GM12865 (cell line): ENCODE data around the gene ARL16.

Source experiments
- DNase-seq: peaks from one replicate; pipeline ENCODE4 v3.0.0; 2010; ENCODE audit warnings: low read depth
- H3K4me3 ChIP-seq: 2 replicates; pipeline ENCODE4 v1.5.1; 2011; ENCODE audit warnings: mild to moderate bottlenecking, low read depth, low read length, control low read depth
- TF ChIP-seq, protein P1 (sequence below): IDR thresholded peaks from 2 replicates; pipeline ENCODE4 v1.5.1; 2011; ENCODE audit warnings: low read length, control low read depth, low read depth, inconsistent platforms; ENCODE audit not compliant: insufficient read depth; ENCODE audit errors: missing control alignments

Gene ARL16

DNA sequence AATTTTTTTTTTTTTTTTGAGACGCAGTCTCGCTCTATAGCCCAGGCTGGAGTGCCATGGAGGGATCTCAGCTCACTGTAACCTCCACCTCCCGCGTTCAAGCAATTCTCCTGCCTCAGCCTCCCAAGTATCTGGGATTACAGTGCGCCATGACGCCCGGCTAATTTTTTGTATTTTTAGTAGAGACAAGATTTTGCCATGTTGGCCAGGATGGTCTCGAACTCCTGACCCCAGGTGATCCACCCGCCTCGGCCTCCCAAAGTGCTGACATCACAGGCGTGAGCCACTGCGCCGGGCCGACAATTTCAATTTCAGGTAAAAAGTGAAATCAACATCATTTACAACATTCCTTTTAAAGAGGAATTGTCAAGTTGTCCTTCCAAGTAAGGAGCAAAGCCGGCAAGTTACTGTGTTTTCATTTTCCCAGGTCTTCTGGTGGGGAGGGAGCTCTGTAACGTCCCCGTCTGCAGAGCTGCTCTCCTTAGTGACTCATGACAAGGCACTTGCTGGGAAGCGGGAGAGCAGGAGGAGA is 47.6 kb downstream of the ARL16 start:
- peak overlapping the region; percentile 66 for H3K4me3 ChIP-seq
- DNase-seq = peak; percentile 25
- TF ChIP-seq, protein P1, sequence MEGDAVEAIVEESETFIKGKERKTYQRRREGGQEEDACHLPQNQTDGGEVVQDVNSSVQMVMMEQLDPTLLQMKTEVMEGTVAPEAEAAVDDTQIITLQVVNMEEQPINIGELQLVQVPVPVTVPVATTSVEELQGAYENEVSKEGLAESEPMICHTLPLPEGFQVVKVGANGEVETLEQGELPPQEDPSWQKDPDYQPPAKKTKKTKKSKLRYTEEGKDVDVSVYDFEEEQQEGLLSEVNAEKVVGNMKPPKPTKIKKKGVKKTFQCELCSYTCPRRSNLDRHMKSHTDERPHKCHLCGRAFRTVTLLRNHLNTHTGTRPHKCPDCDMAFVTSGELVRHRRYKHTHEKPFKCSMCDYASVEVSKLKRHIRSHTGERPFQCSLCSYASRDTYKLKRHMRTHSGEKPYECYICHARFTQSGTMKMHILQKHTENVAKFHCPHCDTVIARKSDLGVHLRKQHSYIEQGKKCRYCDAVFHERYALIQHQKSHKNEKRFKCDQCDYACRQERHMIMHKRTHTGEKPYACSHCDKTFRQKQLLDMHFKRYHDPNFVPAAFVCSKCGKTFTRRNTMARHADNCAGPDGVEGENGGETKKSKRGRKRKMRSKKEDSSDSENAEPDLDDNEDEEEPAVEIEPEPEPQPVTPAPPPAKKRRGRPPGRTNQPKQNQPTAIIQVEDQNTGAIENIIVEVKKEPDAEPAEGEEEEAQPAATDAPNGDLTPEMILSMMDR = no peak

DNA sequence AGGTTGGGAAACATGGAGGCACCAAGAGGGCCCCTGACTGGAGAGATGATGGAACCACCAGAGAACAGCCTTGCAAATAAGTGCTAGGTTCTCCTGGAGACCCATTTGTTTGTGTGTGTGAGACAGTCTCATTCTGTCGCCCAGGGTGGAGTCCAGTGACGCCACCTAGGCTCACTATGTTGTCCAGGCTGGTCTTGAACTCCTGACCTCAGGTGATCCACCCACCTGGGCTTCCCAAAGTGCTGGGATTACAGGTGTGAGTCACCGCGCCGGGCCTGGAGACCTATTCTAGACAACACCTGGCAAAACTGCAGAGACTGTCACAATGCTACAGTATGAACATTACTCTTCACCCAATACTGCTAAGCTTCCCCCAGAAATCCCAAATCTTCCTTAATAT is 48.2 kb downstream of the ARL16 start:
- TF ChIP-seq, protein P1 = no peak
- DNase-seq = no peak
- H3K4me3 ChIP-seq = peak overlapping the region; percentile 66

DNA sequence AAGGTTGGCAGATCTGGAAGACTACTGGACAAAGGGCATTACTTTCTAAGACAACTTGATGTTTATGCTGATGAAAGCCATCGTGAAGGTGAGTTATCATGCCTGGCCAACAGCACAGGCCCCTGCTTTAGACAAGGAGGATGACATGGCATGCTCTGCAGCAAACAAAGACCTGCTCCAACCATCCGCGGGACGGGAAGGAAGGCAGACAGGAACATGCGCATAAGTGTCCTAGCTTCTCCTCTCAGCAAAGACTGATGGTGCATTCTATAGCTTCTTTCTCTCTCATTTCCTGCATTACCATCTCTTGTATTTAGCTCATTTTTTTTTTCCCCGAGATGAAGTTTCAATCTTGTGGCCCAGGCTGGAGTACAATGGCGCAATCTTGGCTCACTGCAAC is 52.1 kb downstream of the ARL16 start:
- TF ChIP-seq, protein P1 = no peak
- H3K4me3 ChIP-seq = no peak overlapping the region
- DNase-seq = no peak
